CD14-positive monocyte (primary cell): ENCODE results near the gene LIF. TPM values are rescaled to one million over a fixed set of nuclear protein-coding genes. Genes with fewer than 3 reads are reported as not detected.

Source experiments
- DNase-seq, 3 donors: peaks; one replicate each; pipeline ENCODE4 v3.0.0-alpha.2; 2011 to 2022
- H2AFZ ChIP-seq: 2 replicates; pipeline ENCODE4 v1.6.0; 2012; ENCODE audit warnings: mild to moderate bottlenecking, low read depth, low read length, inconsistent platforms; ENCODE audit not compliant: insufficient read depth, poor library complexity, severe bottlenecking
- H3K27ac ChIP-seq, 2 donors: 1 replicate in 1 of 2; 2 replicates in 1 of 2; pipeline ENCODE4 v1.5.1; 2012 to 2013; ENCODE audit warnings: low read length in 2 of 2, control low read depth in 1 of 2, inconsistent platforms in 1 of 2, low read depth in 1 of 2, mild to moderate bottlenecking in 1 of 2
- H3K27me3 ChIP-seq, 2 donors: one replicate each; pipeline versions ENCODE4 v1.6.0 to v1.6.1; 2011 to 2013; ENCODE audit warnings: low read length in 2 of 2; ENCODE audit not compliant: control insufficient read depth in 2 of 2, insufficient read depth in 2 of 2
- H3K36me3 ChIP-seq, 2 donors: replicated peaks in 1 of 2; 1 replicate in 1 of 2; 2 replicates in 1 of 2; pipeline versions ENCODE4 v1.5.1 to v1.6.1; 2012 to 2013; ENCODE audit warnings: low read length in 2 of 2, control low read depth in 1 of 2, inconsistent platforms in 1 of 2, mild to moderate bottlenecking in 1 of 2; ENCODE audit not compliant: insufficient read depth in 2 of 2, control insufficient read depth in 1 of 2
- H3K4me1 ChIP-seq, 2 donors: 1 replicate in 1 of 2; 2 replicates in 1 of 2; pipeline versions ENCODE4 v1.5.1 to v1.6.1; 2012 to 2013; ENCODE audit warnings: low read length in 2 of 2, control low read depth in 1 of 2, inconsistent platforms in 1 of 2, mild to moderate bottlenecking in 1 of 2, moderate library complexity in 1 of 2; ENCODE audit not compliant: insufficient read depth in 2 of 2, control insufficient read depth in 1 of 2
- H3K4me2 ChIP-seq: replicated peaks from 2 replicates; pipeline ENCODE3; 2012; ENCODE audit warnings: low read length, moderate library complexity, mild to moderate bottlenecking; ENCODE audit not compliant: poor library complexity, severe bottlenecking; ENCODE audit errors: extremely low read depth
- H3K4me3 ChIP-seq, 3 experiments: fragments of 200-600 bp in 1 of 3; sonication (generic) in 1 of 3; replicated peaks in 1 of 3; 1 replicate in 2 of 3; 2 replicates in 1 of 3; pipeline ENCODE4 v1.5.1; 2011 to 2013; ENCODE audit warnings: low read length in 3 of 3, mild to moderate bottlenecking in 3 of 3, control low read depth in 2 of 3, low read depth in 2 of 3, inconsistent platforms in 1 of 3, moderate library complexity in 1 of 3
- H3K79me2 ChIP-seq: 2 replicates; pipeline ENCODE4 v1.6.0; 2012; ENCODE audit warnings: mild to moderate bottlenecking, control low read depth, inconsistent platforms, low read length, moderate library complexity; ENCODE audit not compliant: insufficient read depth
- H3K9ac ChIP-seq: 2 replicates; pipeline ENCODE4 v1.6.0; 2017; ENCODE audit warnings: low read length, mild to moderate bottlenecking; ENCODE audit not compliant: insufficient read depth, poor library complexity, severe bottlenecking
- H3K9me3 ChIP-seq, 2 donors: replicated peaks in 1 of 2; 1 replicate in 1 of 2; 2 replicates in 1 of 2; pipeline versions ENCODE4 v1.5.1 to v1.6.1; 2012 to 2013; ENCODE audit warnings: low read length in 2 of 2, control low read depth in 1 of 2; ENCODE audit not compliant: control insufficient read depth in 1 of 2, insufficient read depth in 1 of 2
- H4K20me1 ChIP-seq: 2 replicates; pipeline ENCODE4 v1.6.0; 2012; ENCODE audit warnings: mild to moderate bottlenecking, low read length, control low read depth, moderate library complexity; ENCODE audit not compliant: insufficient read depth
- H3K27ac Mint-ChIP-seq, 7 donors: one replicate each; pipeline ENCODE4 v1.8.0; 2020; ENCODE audit warnings: mild to moderate bottlenecking in 7 of 7, mixed read lengths in 7 of 7, moderate library complexity in 6 of 7, inconsistent platforms in 2 of 7
- H3K27me3 Mint-ChIP-seq, 3 donors: one replicate each; pipeline ENCODE4 v1.8.0; 2021 to 2022; ENCODE audit warnings: low read depth in 3 of 3, mild to moderate bottlenecking in 3 of 3, mixed read lengths in 3 of 3, moderate library complexity in 3 of 3, inconsistent platforms in 1 of 3
- H3K36me3 Mint-ChIP-seq, 2 donors: one replicate each; pipeline ENCODE4 v1.8.0; 2020; ENCODE audit warnings: mixed read lengths in 2 of 2, inconsistent platforms in 1 of 2, mild to moderate bottlenecking in 1 of 2
- H3K4me1 Mint-ChIP-seq: one replicate; pipeline ENCODE4 v1.8.0; 2020; ENCODE audit warnings: mild to moderate bottlenecking, mixed read lengths
- H3K4me3 Mint-ChIP-seq, 2 donors: one replicate each; pipeline ENCODE4 v1.8.0; 2020; ENCODE audit warnings: mild to moderate bottlenecking in 2 of 2, mixed read lengths in 2 of 2, moderate library complexity in 1 of 2
- H3K9me3 Mint-ChIP-seq, 7 donors: one replicate each; pipeline ENCODE4 v1.8.0; 2020 to 2022; ENCODE audit warnings: mixed read lengths in 7 of 7, mild to moderate bottlenecking in 6 of 7, moderate library complexity in 6 of 7, inconsistent platforms in 2 of 7
- WGBS: methylation state at CpG from one replicate; pipeline ENCODE4 v1.1.5; 2013; ENCODE audit warnings: missing lambda C conversion rate; ENCODE audit not compliant: insufficient coverage; 5-methylcytosine and 5-hydroxymethylcytosine counted together
- intact Hi-C, 2 donors: fragments of 100-400 bp; cut with micrococcal nuclease; formaldehyde crosslinking; loops; one replicate each; pipeline versions ENCODE4 v1.15.0 to v1.15.1; 2023
- polyA plus RNA-seq, 3 donors: library from polyadenylated mRNA; depleted of rRNA in 1 of 3; unstranded in 2 of 3; stranded (reverse) in 1 of 3; fragments of 300-500 nt in 2 of 3; fragments of >200 nt in 1 of 3; fragmentation: Illumina TruSeq in 2 of 3; gene quantifications; 1 replicate in 2 of 3; 2 replicates in 1 of 3; pipeline ENCODE4 v1.2.3, GENCODE V29; 2012 to 2021
- TF ChIP-seq, protein P1 (sequence below): fragments of 200-600 bp; IDR thresholded peaks from one replicate; pipeline ENCODE4 v1.8.0; 2022; ENCODE audit warnings: antibody characterized with exemption, mild to moderate bottlenecking

Gene LIF
- polyA plus RNA-seq, 3 donors = 7.0 TPM; not detected in 2

DNA sequence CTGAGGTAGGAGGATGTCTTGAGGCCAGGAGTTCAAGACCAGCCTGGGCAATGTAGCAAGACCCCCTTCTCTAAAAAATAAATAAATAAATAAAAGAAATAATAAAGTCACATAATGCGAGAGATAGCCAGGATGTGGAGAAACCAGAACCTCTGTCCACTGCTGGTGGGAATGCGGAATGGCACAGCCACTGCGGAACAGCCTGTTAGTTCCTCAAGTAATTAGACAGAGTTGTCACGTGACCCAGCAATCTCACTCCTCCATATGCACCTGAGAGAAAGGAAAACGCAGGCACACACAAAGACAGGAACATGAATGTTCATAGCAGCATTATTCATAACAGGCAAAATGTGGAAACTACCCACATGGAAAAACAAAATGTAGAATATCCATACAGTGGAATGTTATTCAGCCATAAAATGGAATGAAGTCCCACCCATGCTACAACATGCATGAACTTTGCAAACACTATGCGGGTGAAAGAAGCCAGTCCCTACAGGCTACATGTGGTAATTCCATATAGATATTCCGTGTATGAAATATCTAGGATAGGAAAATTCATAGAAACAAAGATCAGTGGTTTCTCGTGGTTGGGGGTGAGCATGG is 27.4 kb downstream of the LIF start:
- no peaks in the 10 kb centered on the region for H4K20me1 ChIP-seq
- no peaks in the 10 kb centered on the region for H3K9me3 ChIP-seq
- no peak overlapping the region for H3K4me2 ChIP-seq
- Mint-ChIP-seq H3K27me3 (peaks cover 33 to 40% (median 38%) of the 10 kb centered on the region in 3 donors), H3K4me1 (peaks cover 12% of the 10 kb centered on the region), H3K36me3 (no peaks in the 10 kb centered on the region), H3K9me3 (peaks cover 0 to 5% (median 0%) of the 10 kb centered on the region in 7 donors), H3K27ac (peak overlapping the region in 1 of 7 donors; percentile 15), H3K4me3 (no peak overlapping the region)
- H3K79me2 ChIP-seq = no peaks in the 10 kb centered on the region
- H3K9ac ChIP-seq = no peak overlapping the region
- H3K4me1 ChIP-seq = peaks cover 7 to 14% of the 10 kb centered on the region in 2 donors
- no peak overlapping the region for H3K4me3 ChIP-seq
- no peak for DNase-seq
- H3K36me3 ChIP-seq = no peaks in the 10 kb centered on the region
- peaks cover 0 to 20% of the 10 kb centered on the region in 2 donors for H3K27me3 ChIP-seq
- TF ChIP-seq, protein P1, sequence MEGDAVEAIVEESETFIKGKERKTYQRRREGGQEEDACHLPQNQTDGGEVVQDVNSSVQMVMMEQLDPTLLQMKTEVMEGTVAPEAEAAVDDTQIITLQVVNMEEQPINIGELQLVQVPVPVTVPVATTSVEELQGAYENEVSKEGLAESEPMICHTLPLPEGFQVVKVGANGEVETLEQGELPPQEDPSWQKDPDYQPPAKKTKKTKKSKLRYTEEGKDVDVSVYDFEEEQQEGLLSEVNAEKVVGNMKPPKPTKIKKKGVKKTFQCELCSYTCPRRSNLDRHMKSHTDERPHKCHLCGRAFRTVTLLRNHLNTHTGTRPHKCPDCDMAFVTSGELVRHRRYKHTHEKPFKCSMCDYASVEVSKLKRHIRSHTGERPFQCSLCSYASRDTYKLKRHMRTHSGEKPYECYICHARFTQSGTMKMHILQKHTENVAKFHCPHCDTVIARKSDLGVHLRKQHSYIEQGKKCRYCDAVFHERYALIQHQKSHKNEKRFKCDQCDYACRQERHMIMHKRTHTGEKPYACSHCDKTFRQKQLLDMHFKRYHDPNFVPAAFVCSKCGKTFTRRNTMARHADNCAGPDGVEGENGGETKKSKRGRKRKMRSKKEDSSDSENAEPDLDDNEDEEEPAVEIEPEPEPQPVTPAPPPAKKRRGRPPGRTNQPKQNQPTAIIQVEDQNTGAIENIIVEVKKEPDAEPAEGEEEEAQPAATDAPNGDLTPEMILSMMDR = no peak
- H2AFZ ChIP-seq = no peak overlapping the region
- 93% methylated on average over 3 of the region's 8 CpGs for WGBS
- intact Hi-C loops = loop anchor here in 1 of 2 donors (5.0 kb wide), 1 partner anchor 37 kb away; no protein-coding TSS in a partner anchor
- H3K27ac ChIP-seq = no peak overlapping the region

DNA sequence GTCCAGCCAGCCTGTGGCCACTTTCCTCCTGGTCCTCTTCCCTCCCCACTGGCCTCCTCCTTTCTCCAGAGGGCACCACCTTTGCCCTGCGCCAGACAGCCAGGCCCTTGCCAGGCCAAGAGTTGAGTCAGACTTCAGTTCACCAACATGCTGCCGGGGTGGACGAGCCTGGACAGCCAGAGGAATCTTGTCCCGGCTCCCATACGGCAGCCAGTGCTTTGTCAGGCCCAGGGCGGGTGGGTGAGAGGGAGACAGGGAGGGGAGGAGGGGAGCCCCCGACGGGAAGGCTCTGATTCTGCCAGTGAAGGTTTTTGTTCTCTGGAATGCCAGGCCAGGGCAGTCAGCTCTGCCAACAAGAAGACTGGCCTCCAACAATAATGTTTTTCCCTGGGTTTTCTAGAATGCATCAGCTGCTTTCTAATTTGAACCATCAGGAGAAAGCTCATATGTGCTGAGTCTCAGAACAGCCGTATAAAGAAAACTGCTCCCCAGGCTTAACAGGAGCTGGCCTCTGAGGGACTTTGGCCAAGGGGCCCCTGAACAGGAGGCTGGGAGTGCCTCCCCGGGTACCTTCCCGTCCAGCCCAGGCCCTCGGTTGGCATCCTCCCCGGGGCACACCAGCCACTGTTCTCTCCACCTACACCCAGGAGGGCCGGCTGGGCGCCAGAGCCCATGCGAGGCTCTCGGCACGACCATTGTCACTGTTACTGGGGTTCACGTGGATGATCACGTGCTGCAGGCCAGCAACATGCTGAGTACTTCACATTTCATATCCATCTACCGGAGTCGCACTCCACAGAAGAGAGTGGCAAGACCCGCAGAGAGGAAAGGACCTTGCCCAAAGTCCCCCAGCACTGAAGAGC is 28.6 kb downstream of the LIF start:
- Histone ChIP-seq H2AFZ (no peak overlapping the region), H3K9me3 (no peaks in the 10 kb centered on the region), H3K27ac (no peak overlapping the region), H3K4me2 (no peak overlapping the region), H3K27me3 (peaks cover 0 to 20% of the 10 kb centered on the region in 2 donors), H3K4me3 (no peak overlapping the region), H3K9ac (no peak overlapping the region), H3K4me1 (peaks cover 19 to 27% of the 10 kb centered on the region in 2 donors), H3K36me3 (no peaks in the 10 kb centered on the region), H3K79me2 (no peaks in the 10 kb centered on the region), H4K20me1 (no peaks in the 10 kb centered on the region)
- no peak for DNase-seq
- no peaks in the 10 kb centered on the region for H3K36me3 Mint-ChIP-seq
- 96% methylated on average over 18 of the region's 23 CpGs for WGBS
- peaks cover 22% of the 10 kb centered on the region for H3K4me1 Mint-ChIP-seq
- H3K4me3 Mint-ChIP-seq = no peak overlapping the region
- TF ChIP-seq, protein P1 = no peak
- intact Hi-C loops = loop anchor here in 1 of 2 donors (5.0 kb wide), 1 partner anchor 36 kb away; no protein-coding TSS in a partner anchor
- peaks cover 31 to 35% (median 33%) of the 10 kb centered on the region in 3 donors for H3K27me3 Mint-ChIP-seq
- H3K9me3 Mint-ChIP-seq = peaks cover 0 to 5% (median 0%) of the 10 kb centered on the region in 7 donors
- H3K27ac Mint-ChIP-seq = peak overlapping the region in 1 of 7 donors; percentile 26
